ENCODE measurements around the gene RBM14.

The RBM14 gene

GRCh38 chr11:66653123-66653522 lies 36.7 kb downstream of the RBM14 start:
- H3K4me3 ChIP-seq (ENCODE audit: control insufficient read depth, low read depth, low read length) = no peak overlapping the region
- TF ChIP-seq CTCF (IDR thresholded peaks at IDR 0.05; ENCODE audit: control insufficient read depth, insufficient read depth, low read depth, low read length, missing control alignments) = no peak
- DNase-seq (ENCODE audit: low read depth) = no peak

- DNase-seq (ENCODE audit: low read depth) = no peak
- no peak overlapping the region for H3K4me3 ChIP-seq (ENCODE audit: control insufficient read depth, low read depth, low read length)
- no peak for TF ChIP-seq CTCF (IDR thresholded peaks at IDR 0.05; ENCODE audit: control insufficient read depth, insufficient read depth, low read depth, low read length, missing control alignments)
Measured at GRCh38 chr11:66659763-66660162, 43.3 kb downstream of the RBM14 start.

GRCh38 chr11:66663741-66664296 lies 47.4 kb downstream of the RBM14 start:
- TF ChIP-seq CTCF (IDR thresholded peaks at IDR 0.05; ENCODE audit: control insufficient read depth, insufficient read depth, low read depth, low read length, missing control alignments) = no peak
- DNase-seq (ENCODE audit: low read depth) = no peak
- H3K4me3 ChIP-seq (ENCODE audit: control insufficient read depth, low read depth, low read length) = no peak overlapping the region

GRCh38 chr11:66665369-66665768 lies 48.9 kb downstream of the RBM14 start:
- TF ChIP-seq CTCF (IDR thresholded peaks at IDR 0.05; ENCODE audit: control insufficient read depth, insufficient read depth, low read depth, low read length, missing control alignments) = no peak
- no peak for DNase-seq (ENCODE audit: low read depth)
- H3K4me3 ChIP-seq (ENCODE audit: control insufficient read depth, low read depth, low read length) = no peak overlapping the region

- H3K4me3 ChIP-seq (ENCODE audit: control insufficient read depth, low read depth, low read length) = no peak overlapping the region
- no peak for DNase-seq (ENCODE audit: low read depth)
- TF ChIP-seq CTCF (IDR thresholded peaks at IDR 0.05; ENCODE audit: control insufficient read depth, insufficient read depth, low read depth, low read length, missing control alignments) = no peak
Measured at GRCh38 chr11:66670816-66671215, 54.4 kb downstream of the RBM14 start.

GRCh38 chr11:66674964-66675602 lies 58.7 kb downstream of the RBM14 start:
- no peak overlapping the region for H3K4me3 ChIP-seq (ENCODE audit: control insufficient read depth, low read depth, low read length)
- TF ChIP-seq CTCF (IDR thresholded peaks at IDR 0.05; ENCODE audit: control insufficient read depth, insufficient read depth, low read depth, low read length, missing control alignments) = no peak
- no peak for DNase-seq (ENCODE audit: low read depth)

Measured in AG09309 (cell line).